Fibroblast of lung (primary cell): ENCODE measurements around the gene SELPLG. TPM values are rescaled to one million over a fixed set of nuclear protein-coding genes. Genes with fewer than 3 reads are reported as not detected.

ENCODE experiments used
- DNase-seq, 2 donors: peaks; one replicate each; pipeline versions ENCODE4 v3.0.0 to v3.0.0-alpha.2; 2010; ENCODE audit warnings: low read depth in 2 of 2
- H2AFZ ChIP-seq: 2 replicates; pipeline ENCODE4 v1.5.1; 2012; ENCODE audit warnings: low read length, control low read depth, inconsistent platforms
- H3K27ac ChIP-seq: 2 replicates; pipeline ENCODE4 v1.5.1; 2011; ENCODE audit warnings: low read length, control low read depth; ENCODE audit not compliant: insufficient read depth
- H3K27me3 ChIP-seq: 2 replicates; pipeline ENCODE4 v1.5.1; 2011; ENCODE audit warnings: mild to moderate bottlenecking, low read length; ENCODE audit not compliant: control insufficient read depth, insufficient read depth
- H3K36me3 ChIP-seq: 2 replicates; pipeline ENCODE4 v1.5.1; 2011; ENCODE audit warnings: low read length; ENCODE audit not compliant: control insufficient read depth, insufficient read depth
- H3K4me1 ChIP-seq: 2 replicates; pipeline ENCODE4 v1.5.1; 2011; ENCODE audit warnings: low read length; ENCODE audit not compliant: control insufficient read depth, insufficient read depth; ENCODE audit errors: extremely low read depth
- H3K4me2 ChIP-seq: 2 replicates; pipeline ENCODE4 v1.5.1; 2011; ENCODE audit warnings: low read length, control low read depth; ENCODE audit not compliant: insufficient read depth; ENCODE audit errors: extremely low read depth
- H3K4me3 ChIP-seq, 4 experiments: fragments of 200-600 bp in 1 of 4; sonication (generic) in 1 of 4; replicated peaks in 1 of 4; 2 replicates each; pipeline ENCODE4 v1.5.1; 2011 to 2016; ENCODE audit warnings: low read length in 4 of 4, low read depth in 3 of 4, mild to moderate bottlenecking in 3 of 4, control low read depth in 2 of 4, inconsistent platforms in 1 of 4, mixed read lengths in 1 of 4; ENCODE audit not compliant: insufficient read depth in 1 of 4; ENCODE audit errors: control extremely low read depth in 1 of 4
- H3K79me2 ChIP-seq: 2 replicates; pipeline ENCODE4 v1.5.1; 2012; ENCODE audit warnings: mild to moderate bottlenecking, low read length, inconsistent platforms; ENCODE audit not compliant: control insufficient read depth, insufficient read depth
- H3K9ac ChIP-seq: 2 replicates; pipeline ENCODE4 v1.5.1; 2011; ENCODE audit warnings: mild to moderate bottlenecking, low read length, control low read depth; ENCODE audit not compliant: insufficient read depth
- H3K9me3 ChIP-seq: 2 replicates; pipeline ENCODE4 v1.5.1; 2012; ENCODE audit warnings: low read depth, low read length; ENCODE audit not compliant: control insufficient read depth, insufficient read depth
- H4K20me1 ChIP-seq: 2 replicates; pipeline ENCODE4 v1.5.1; 2011; ENCODE audit warnings: low read length; ENCODE audit not compliant: control insufficient read depth, insufficient read depth; ENCODE audit errors: extremely low read depth
- CTCF ChIP-seq, 2 donors: IDR thresholded peaks in 1 of 2; conservative IDR thresholded peaks in 1 of 2; 1 replicate in 1 of 2; 2 replicates in 1 of 2; pipeline ENCODE4 v1.5.1; 2011 to 2012; ENCODE audit warnings: low read length in 2 of 2, control low read depth in 1 of 2, inconsistent platforms in 1 of 2, low read depth in 1 of 2, mild to moderate bottlenecking in 1 of 2
- EZH2 ChIP-seq: IDR thresholded peaks from 2 replicates; pipeline ENCODE4 v1.5.1; 2012; ENCODE audit warnings: low read length, control low read depth, mild to moderate bottlenecking; ENCODE audit errors: missing control alignments
- polyA plus RNA-seq, 2 donors: library from polyadenylated mRNA; depleted of rRNA in 1 of 2; stranded (reverse) in 1 of 2; unstranded in 1 of 2; fragments of >200 nt; gene quantifications; 2 replicates each; pipeline ENCODE4 v1.2.1, GENCODE V29; 2011 to 2012; ENCODE audit warnings: missing spikeins in 1 of 2
- total RNA-seq: library from RNA; depleted of rRNA; stranded (reverse); fragments of >200 nt; gene quantifications from 2 replicates; pipeline ENCODE4 v1.2.1, GENCODE V29; 2014

The SELPLG gene
- total and polyA plus RNA-seq, 2 donors (not counting 1 experiment from before 2014, with no cell fraction given) = 1.5 to 3.0 TPM

GRCh38 chr12:108618079-108618952 is 15.4 kb downstream of the SELPLG start:
- no peak overlapping the region for H3K4me3 ChIP-seq
- H3K9me3 ChIP-seq = no peaks in the 10 kb centered on the region
- no peak overlapping the region for H3K9ac ChIP-seq
- H4K20me1 ChIP-seq = no peaks in the 10 kb centered on the region
- H3K79me2 ChIP-seq = no peaks in the 10 kb centered on the region
- TF ChIP-seq CTCF (conservative IDR thresholded peaks at IDR 0.05 in 1 of 2, IDR thresholded peaks at IDR 0.05 in 1 of 2; ENCODE audit: low read depth in 1 of 2, low read length in 2 of 2) (peak; percentile 89 to 91), EZH2 (no peak)
- peaks cover 5% of the 10 kb centered on the region for H3K4me1 ChIP-seq
- peak; percentile 76 to 89 for DNase-seq
- H3K27me3 ChIP-seq = no peaks in the 10 kb centered on the region
- H3K4me2 ChIP-seq = no peak overlapping the region
- no peak overlapping the region for H2AFZ ChIP-seq
- no peak overlapping the region for H3K27ac ChIP-seq
- no peaks in the 10 kb centered on the region for H3K36me3 ChIP-seq

GRCh38 chr12:108616941-108617858 is 16.5 kb downstream of the SELPLG start:
- peaks cover 9% of the 10 kb centered on the region for H3K4me1 ChIP-seq
- H3K9me3 ChIP-seq = no peaks in the 10 kb centered on the region
- H3K9ac ChIP-seq = no peak overlapping the region
- no peak overlapping the region for H3K4me2 ChIP-seq
- H3K79me2 ChIP-seq = no peaks in the 10 kb centered on the region
- no peak overlapping the region for H3K4me3 ChIP-seq
- peak in 1 of 2 donors; percentile 37 for DNase-seq
- H3K27ac ChIP-seq = no peak overlapping the region
- TF ChIP-seq EZH2 (no peak), CTCF (conservative IDR thresholded peaks at IDR 0.05 in 1 of 2, IDR thresholded peaks at IDR 0.05 in 1 of 2; ENCODE audit: low read depth in 1 of 2, low read length in 2 of 2) (no peak)
- no peaks in the 10 kb centered on the region for H3K27me3 ChIP-seq
- H4K20me1 ChIP-seq = no peaks in the 10 kb centered on the region
- H3K36me3 ChIP-seq = no peaks in the 10 kb centered on the region
- no peak overlapping the region for H2AFZ ChIP-seq

- no peak for DNase-seq
- Histone ChIP-seq H3K4me1 (peaks cover 16% of the 10 kb centered on the region), H2AFZ (no peak overlapping the region), H3K79me2 (no peaks in the 10 kb centered on the region), H3K4me3 (no peak overlapping the region), H4K20me1 (no peaks in the 10 kb centered on the region), H3K27ac (no peak overlapping the region), H3K27me3 (no peaks in the 10 kb centered on the region), H3K9ac (no peak overlapping the region), H3K4me2 (no peak overlapping the region), H3K9me3 (no peaks in the 10 kb centered on the region), H3K36me3 (no peaks in the 10 kb centered on the region)
- TF ChIP-seq CTCF (conservative IDR thresholded peaks at IDR 0.05 in 1 of 2, IDR thresholded peaks at IDR 0.05 in 1 of 2; ENCODE audit: low read depth in 1 of 2, low read length in 2 of 2) (no peak), EZH2 (no peak)
Measured at GRCh38 chr12:108616359-108616758, 17.3 kb downstream of the SELPLG start.
